Smooth muscle cell (in vitro differentiated cells): ENCODE measurements around the gene CD274. TPM values are rescaled to one million over a fixed set of nuclear protein-coding genes. Genes with fewer than 3 reads are reported as not detected.

Experiments used
- DNase-seq: peaks from one replicate; lab custom pipeline; 2025; ENCODE audit not compliant: unreplicated experiment; lab: John Stamatoyannopoulos, UW
- H2AFZ ChIP-seq: fragments of 200-600 bp; sonication (generic); 2 replicates; pipeline ENCODE4 v1.6.0; 2016; ENCODE audit warnings: antibody characterized with exemption, low read depth, mild to moderate bottlenecking
- H3F3A ChIP-seq: fragments of 200-600 bp; sonication (generic); 2 replicates; pipeline ENCODE4 v1.6.0; 2017; ENCODE audit warnings: antibody characterized with exemption, low read depth
- H3K27ac ChIP-seq: fragments of 200-600 bp; sonication (generic); 2 replicates; pipeline ENCODE4 v1.5.1; 2016; ENCODE audit warnings: low read depth, mild to moderate bottlenecking
- H3K27me3 ChIP-seq: fragments of 200-600 bp; sonication (generic); 2 replicates; pipeline ENCODE4 v1.6.1; 2016; ENCODE audit warnings: low read depth, mild to moderate bottlenecking
- H3K36me3 ChIP-seq: fragments of 200-600 bp; sonication (generic); 2 replicates; pipeline ENCODE4 v1.5.1; 2016; ENCODE audit warnings: low read depth
- H3K4me1 ChIP-seq: fragments of 200-600 bp; sonication (generic); 2 replicates; pipeline ENCODE4 v1.5.1; 2016; ENCODE audit warnings: low read depth
- H3K4me2 ChIP-seq: fragments of 200-600 bp; sonication (generic); 2 replicates; pipeline ENCODE4 v1.6.0; 2016; ENCODE audit warnings: mild to moderate bottlenecking
- H3K4me3 ChIP-seq: fragments of 200-600 bp; sonication (generic); 2 replicates; pipeline ENCODE4 v1.5.1; 2016; ENCODE audit warnings: mild to moderate bottlenecking
- H3K79me2 ChIP-seq: fragments of 200-600 bp; sonication (generic); 2 replicates; pipeline ENCODE4 v1.6.0; 2016; ENCODE audit warnings: low read depth, mild to moderate bottlenecking
- H3K9ac ChIP-seq: fragments of 200-600 bp; sonication (generic); 2 replicates; pipeline ENCODE4 v1.6.0; 2016; ENCODE audit warnings: low read depth
- H3K9me3 ChIP-seq: fragments of 200-600 bp; sonication (generic); replicated peaks from 2 replicates; pipeline ENCODE4 v1.5.1; 2016; ENCODE audit warnings: low read depth
- H4K20me1 ChIP-seq: fragments of 200-600 bp; sonication (generic); 2 replicates; pipeline ENCODE4 v1.6.0; 2016; ENCODE audit warnings: low read depth
- CTCF ChIP-seq: fragments of 200-600 bp; sonication (generic); IDR thresholded peaks from 2 replicates; pipeline ENCODE4 v1.5.1; 2017; ENCODE audit warnings: borderline replicate concordance, mild to moderate bottlenecking, antibody characterized with exemption; ENCODE audit not compliant: insufficient read depth, poor library complexity, severe bottlenecking
- WGBS: methylation state at CpG from one replicate; pipeline ENCODE4 v1.1.7; 2016; ENCODE audit warnings: low lambda C conversion rate; 5-methylcytosine and 5-hydroxymethylcytosine counted together
- polyA plus RNA-seq: library from polyadenylated mRNA; unstranded; fragments of >200 nt; fragmentation: Nextera tagmentation; extraction: Ambion mirVana; gene quantifications from 2 replicates; pipeline ENCODE4 v1.2.1, GENCODE V29; 2016
- total RNA-seq: library from RNA; depleted of rRNA; stranded (reverse); fragments of >200 nt; gene quantifications from 2 replicates; pipeline ENCODE4 v1.2.3, GENCODE V29; 2014

Gene CD274
- total and polyA plus RNA-seq, 2 experiments from 2014 or later, result 2.3 to 4.0 TPM

- Histone ChIP-seq H3K27me3 (no peaks in the 10 kb centered on the region), H3K36me3 (no peaks in the 10 kb centered on the region), H3K4me3 (no peak overlapping the region), H3K9me3 (no peaks in the 10 kb centered on the region), H3K4me2 (peak overlapping the region; percentile 66), H2AFZ (no peak overlapping the region), H3K4me1 (no peaks in the 10 kb centered on the region), H3F3A (no peaks in the 10 kb centered on the region), H3K79me2 (peaks cover 4% of the 10 kb centered on the region), H4K20me1 (no peaks in the 10 kb centered on the region), H3K27ac (no peak overlapping the region), H3K9ac (no peak overlapping the region)
- 23% methylated on average over 2 of the region's 2 CpGs for WGBS
- no peak for TF ChIP-seq CTCF
- DNase-seq, result no peak
Measured at GRCh38 chr9:5518171-5518936, 68.0 kb downstream of the CD274 start.

- Histone ChIP-seq H3K27ac (no peak overlapping the region), H3K4me1 (no peaks in the 10 kb centered on the region), H3K79me2 (no peaks in the 10 kb centered on the region), H3K27me3 (no peaks in the 10 kb centered on the region), H2AFZ (no peak overlapping the region), H3K36me3 (no peaks in the 10 kb centered on the region), H3K4me3 (no peak overlapping the region), H4K20me1 (no peaks in the 10 kb centered on the region), H3F3A (no peaks in the 10 kb centered on the region), H3K4me2 (peak overlapping the region; percentile 66), H3K9ac (no peak overlapping the region), H3K9me3 (no peaks in the 10 kb centered on the region)
- no peak for TF ChIP-seq CTCF
- 86% methylated on average over 2 of the region's 2 CpGs for WGBS
- no peak for DNase-seq
Measured at GRCh38 chr9:5518937-5519319, 68.6 kb downstream of the CD274 start.

Other genes with a start within 250 kb of the CD274 start
- gene INSL4, start 219.1 kb upstream of the CD274 start, total RNA-seq, result 0.18 TPM in 1 of 2 replicates, not detected in the other
- gene INSL4, start 219.1 kb upstream of the CD274 start, polyA plus RNA-seq, result 0.21 TPM in 1 of 2 replicates, not detected in the other
- 0.31 TPM in 1 of 2 replicates, not detected in the other for gene RLN2, start 145.8 kb upstream of the CD274 start, total RNA-seq
- 0.59 and 0.67 TPM in 2 replicates for gene RLN2, start 145.8 kb upstream of the CD274 start, polyA plus RNA-seq
- not detected in 2 replicates for gene RLN1, start 110.7 kb upstream of the CD274 start, total RNA-seq
- not detected in 2 replicates for gene RLN1, start 110.7 kb upstream of the CD274 start, polyA plus RNA-seq
- gene PLGRKT, start 12.6 kb upstream of the CD274 start, total RNA-seq, result 40.1 and 44.2 TPM in 2 replicates
- 37.0 and 39.8 TPM in 2 replicates for gene PLGRKT, start 12.6 kb upstream of the CD274 start, polyA plus RNA-seq
- 11.1 and 11.6 TPM in 2 replicates for gene PDCD1LG2, start 60.0 kb downstream of the CD274 start, total RNA-seq
- 4.5 and 10.0 TPM in 2 replicates for gene PDCD1LG2, start 60.0 kb downstream of the CD274 start, polyA plus RNA-seq
- 52.4 and 54.0 TPM in 2 replicates for gene RIC1, start 178.6 kb downstream of the CD274 start, total RNA-seq
- gene RIC1, start 178.6 kb downstream of the CD274 start, polyA plus RNA-seq, result 9.9 and 11.1 TPM in 2 replicates